Stomach smooth muscle (tissue), 2 donors: ENCODE data around the gene EML3.
"Not testable (repeated sequence)": the region's sequence is repeated elsewhere in the genome, so short reads cannot be mapped to it uniquely, and the experiment has no call there.

Source experiments
- H3K27ac ChIP-seq: one replicate; pipeline ENCODE4 v1.7.0; 2013; ENCODE audit warnings: mild to moderate bottlenecking, low read length, inconsistent platforms
- H3K27me3 ChIP-seq, 2 donors: one replicate each; pipeline ENCODE4 v1.7.0; 2013; ENCODE audit warnings: low read length in 2 of 2; ENCODE audit not compliant: insufficient read depth in 2 of 2, control insufficient read depth in 1 of 2
- H3K36me3 ChIP-seq, 2 donors: one replicate each; pipeline ENCODE4 v1.7.0; 2013; ENCODE audit warnings: low read length in 2 of 2; ENCODE audit not compliant: control insufficient read depth in 2 of 2, insufficient read depth in 2 of 2
- H3K4me1 ChIP-seq: one replicate; pipeline ENCODE4 v1.7.0; 2013; ENCODE audit warnings: low read length; ENCODE audit not compliant: control insufficient read depth, insufficient read depth
- H3K4me3 ChIP-seq, 2 donors: one replicate each; pipeline ENCODE4 v1.7.0; 2013; ENCODE audit warnings: low read length in 2 of 2
- H3K9ac ChIP-seq, 2 donors: one replicate each; pipeline ENCODE4 v1.7.0; 2013; ENCODE audit warnings: low read length in 2 of 2, mild to moderate bottlenecking in 1 of 2
- H3K9me3 ChIP-seq, 2 donors: one replicate each; pipeline ENCODE4 v1.7.0; 2013; ENCODE audit warnings: low read length in 2 of 2; ENCODE audit not compliant: control insufficient read depth in 2 of 2
- donor health status: healthy.
- donor health status: Pancreatic carcinoma.

EML3 gene, protein sequence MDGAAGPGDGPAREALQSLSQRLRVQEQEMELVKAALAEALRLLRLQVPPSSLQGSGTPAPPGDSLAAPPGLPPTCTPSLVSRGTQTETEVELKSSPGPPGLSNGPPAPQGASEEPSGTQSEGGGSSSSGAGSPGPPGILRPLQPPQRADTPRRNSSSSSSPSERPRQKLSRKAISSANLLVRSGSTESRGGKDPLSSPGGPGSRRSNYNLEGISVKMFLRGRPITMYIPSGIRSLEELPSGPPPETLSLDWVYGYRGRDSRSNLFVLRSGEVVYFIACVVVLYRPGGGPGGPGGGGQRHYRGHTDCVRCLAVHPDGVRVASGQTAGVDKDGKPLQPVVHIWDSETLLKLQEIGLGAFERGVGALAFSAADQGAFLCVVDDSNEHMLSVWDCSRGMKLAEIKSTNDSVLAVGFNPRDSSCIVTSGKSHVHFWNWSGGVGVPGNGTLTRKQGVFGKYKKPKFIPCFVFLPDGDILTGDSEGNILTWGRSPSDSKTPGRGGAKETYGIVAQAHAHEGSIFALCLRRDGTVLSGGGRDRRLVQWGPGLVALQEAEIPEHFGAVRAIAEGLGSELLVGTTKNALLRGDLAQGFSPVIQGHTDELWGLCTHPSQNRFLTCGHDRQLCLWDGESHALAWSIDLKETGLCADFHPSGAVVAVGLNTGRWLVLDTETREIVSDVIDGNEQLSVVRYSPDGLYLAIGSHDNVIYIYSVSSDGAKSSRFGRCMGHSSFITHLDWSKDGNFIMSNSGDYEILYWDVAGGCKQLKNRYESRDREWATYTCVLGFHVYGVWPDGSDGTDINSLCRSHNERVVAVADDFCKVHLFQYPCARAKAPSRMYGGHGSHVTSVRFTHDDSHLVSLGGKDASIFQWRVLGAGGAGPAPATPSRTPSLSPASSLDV

DNA sequence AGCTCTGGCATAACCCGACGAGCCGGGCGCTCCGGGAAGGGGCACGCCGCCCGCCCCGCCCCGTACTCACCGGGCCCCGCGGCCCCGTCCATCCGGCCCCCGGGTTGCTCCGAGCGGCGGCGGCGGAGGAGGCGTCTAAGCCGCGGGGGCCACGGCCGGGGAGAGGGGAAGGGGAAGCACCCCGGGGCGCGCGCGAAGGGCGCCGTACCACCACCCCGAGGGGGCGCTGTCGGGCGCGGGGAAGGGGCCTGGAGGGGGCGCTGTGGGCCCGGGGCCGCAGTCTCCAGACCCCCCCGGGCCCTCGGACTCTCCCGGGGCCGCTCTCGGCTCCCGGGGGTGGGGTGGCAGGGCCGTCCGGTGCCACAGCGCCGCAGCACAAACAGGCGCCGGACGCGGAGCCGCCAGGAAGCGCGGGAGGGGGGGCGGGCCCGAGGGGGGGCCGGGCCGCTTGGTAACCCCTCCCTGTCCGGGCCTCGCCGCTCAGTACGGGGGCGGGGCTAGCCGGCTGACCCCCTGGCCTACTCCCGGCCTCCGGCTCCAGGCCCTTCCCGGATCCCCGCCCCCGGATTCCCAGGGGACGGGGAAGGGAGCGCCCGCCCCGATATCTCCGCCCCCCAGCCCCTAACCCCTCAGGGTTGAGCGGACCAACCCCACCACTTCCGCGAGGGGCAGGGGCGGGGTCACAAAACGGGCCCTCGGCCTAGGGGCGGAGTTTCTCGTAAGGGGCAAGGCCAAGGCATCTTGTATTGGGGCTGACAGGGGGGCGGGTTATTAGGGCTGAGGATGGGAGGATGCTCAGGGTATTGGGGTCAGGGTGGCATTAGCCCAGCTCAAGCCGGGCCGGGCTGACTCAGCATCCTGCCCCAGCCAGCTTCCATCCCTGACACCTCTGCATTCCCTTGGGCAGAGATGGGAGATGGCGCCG is at the start of gene EML3, which contains the start of gene ROM1:
TSS of gene EML3 (minus strand) at position 410 of the 925 bp plus-strand sequence. CDS start at position 92, 318 bp downstream.
TSS of gene ROM1 (plus strand) at position 892 of the 925 bp plus-strand sequence. CDS start at position 917, 25 bp downstream.
- H3K4me3 ChIP-seq = peak within 1 kb of the TSS; percentile 84 to 87
- peak within 1 kb of the TSS; percentile 86 to 93 for H3K9ac ChIP-seq
- H3K27ac ChIP-seq = peak within 1 kb of the TSS; percentile 88
- no peaks in the 10 kb centered on the region for H3K9me3 ChIP-seq
- H3K36me3 ChIP-seq = peaks cover 11 to 13% of the 10 kb centered on the region in 2 donors
- no peaks in the 10 kb centered on the region for H3K27me3 ChIP-seq
- peaks cover 33% of the 10 kb centered on the region for H3K4me1 ChIP-seq

DNA sequence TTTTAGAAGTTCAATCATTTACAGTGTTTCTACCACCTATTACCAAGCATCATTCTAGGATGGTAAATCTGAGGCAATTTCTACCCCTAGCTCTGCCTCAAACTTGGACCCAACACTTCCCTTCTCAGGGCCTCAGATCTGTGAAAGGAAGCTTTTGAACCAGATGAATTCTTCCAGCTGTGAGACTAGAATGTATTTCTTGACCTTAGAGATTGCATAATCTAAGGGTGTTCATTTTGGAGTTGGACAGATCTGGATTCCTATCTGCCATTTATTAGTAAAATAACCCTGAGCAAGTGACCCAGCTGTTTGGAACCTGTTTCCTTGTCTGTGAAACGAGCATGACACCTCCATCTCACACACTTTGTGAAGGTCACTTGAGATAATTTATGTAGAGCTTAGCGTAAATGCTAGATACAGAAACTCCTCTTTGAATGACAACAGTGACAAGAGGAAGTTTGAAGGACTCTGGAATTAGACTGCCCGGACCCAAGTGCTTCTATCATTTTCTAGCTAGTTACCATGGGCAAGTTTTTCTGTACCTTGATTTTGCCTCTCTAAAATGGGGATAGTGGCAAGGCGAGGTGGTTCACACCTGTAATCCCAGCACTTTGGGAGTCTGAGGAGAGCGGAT is 44.3 kb upstream of the EML3 start:
- H3K27ac ChIP-seq = no peak overlapping the region
- H3K4me1 ChIP-seq = peaks cover 10% of the 10 kb centered on the region
- no peaks in the 10 kb centered on the region for H3K36me3 ChIP-seq
- H3K9me3 ChIP-seq = no peaks in the 10 kb centered on the region
- no peak overlapping the region for H3K9ac ChIP-seq
- H3K4me3 ChIP-seq = no peak overlapping the region
- H3K27me3 ChIP-seq = no peaks in the 10 kb centered on the region

DNA sequence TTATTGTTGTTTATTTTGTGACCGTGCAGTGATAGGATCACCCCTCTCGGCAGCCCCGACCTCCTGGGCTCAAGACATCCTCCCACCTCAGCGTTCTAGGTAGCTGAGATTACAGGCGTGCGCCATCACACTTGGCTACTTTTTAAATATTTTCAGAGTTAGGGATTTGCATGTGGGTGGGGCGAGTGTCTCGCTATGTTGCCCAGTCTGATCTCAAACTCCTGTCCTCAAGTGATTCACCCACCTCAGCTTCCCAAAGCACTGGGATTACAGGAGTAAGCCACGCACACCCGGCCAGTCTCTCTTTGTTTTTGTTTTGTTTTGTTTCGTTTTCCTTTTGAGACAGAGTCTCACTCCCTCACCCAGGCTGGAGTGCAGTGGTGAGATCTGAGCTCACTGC is 41.7 kb upstream of the EML3 start:
- Histone ChIP-seq H3K27me3 (no peaks in the 10 kb centered on the region), H3K4me3 (no peak overlapping the region), H3K9ac (no peak overlapping the region), H3K27ac (no peak overlapping the region), H3K36me3 (peaks cover 3 to 5% of the 10 kb centered on the region in 2 donors), H3K9me3 (no peaks in the 10 kb centered on the region), H3K4me1 (peaks cover 15% of the 10 kb centered on the region)

DNA sequence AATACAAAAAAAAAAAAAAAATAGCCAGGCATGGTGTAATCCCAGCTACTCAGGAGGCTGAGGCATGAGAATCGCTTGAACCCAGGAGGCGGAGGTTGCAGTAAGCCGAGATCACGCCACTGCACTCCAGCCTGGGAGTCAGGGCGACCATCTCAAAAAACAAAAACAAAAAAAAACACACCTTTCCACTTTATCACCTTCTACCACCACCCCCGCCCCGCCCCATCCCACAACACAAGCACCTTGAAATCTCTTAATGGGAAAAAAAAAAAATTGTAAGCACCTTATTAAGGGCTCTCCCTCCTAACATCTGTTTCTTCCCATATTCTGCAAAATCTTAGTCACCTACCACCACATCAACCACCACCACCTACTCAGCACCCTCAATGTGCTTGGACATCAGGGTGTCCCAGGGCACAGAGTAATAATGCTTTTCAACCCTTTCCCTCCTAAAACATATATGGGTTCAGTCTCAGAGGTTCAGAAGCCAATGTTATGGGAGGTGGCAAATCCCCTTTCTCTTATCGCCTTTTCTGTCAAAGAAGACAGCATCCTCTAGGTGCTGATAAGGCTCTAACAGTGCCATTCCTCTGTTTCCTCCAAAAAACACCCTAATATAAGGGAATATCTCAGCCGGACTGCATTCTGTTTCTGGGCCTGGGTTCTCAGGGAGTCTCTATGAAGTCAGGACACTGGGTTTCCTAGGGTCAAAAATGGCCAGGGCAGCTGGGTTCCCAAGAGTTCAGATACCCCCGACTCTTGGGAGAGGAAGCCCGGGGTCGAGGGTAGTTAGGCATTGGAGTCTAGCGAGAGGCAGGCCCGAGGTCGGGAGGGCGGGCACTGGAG is 39.8 kb upstream of the EML3 start:
- peak overlapping the region; percentile 98 for H3K9ac ChIP-seq

DNA sequence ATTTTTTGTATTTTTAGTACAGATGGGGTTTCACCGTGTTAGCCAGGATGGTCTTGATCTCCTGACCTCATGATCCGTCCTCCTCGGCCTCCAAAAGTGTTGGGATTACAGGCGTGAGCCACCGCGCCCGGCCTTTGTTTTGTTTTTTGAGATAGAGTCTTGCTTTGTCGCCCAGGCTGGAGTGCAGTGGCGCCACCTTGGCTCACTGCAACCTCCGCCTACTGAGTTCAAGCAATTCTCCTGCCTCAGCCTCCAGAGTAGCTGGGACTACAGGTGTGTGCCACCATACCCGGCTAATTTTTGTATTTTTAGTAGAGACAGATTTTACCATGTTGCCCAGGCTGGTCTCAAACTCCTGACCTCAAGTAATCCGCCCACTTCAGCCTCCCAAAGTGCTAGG is 37.7 kb upstream of the EML3 start:
- H3K4me1 ChIP-seq = peaks cover 32% of the 10 kb centered on the region
- H3K4me3 ChIP-seq, H3K27ac ChIP-seq, H3K9me3 ChIP-seq, H3K9ac ChIP-seq, H3K27me3 ChIP-seq: not testable (repeated sequence)
- peaks cover 16% of the 10 kb centered on the region in 2 donors for H3K36me3 ChIP-seq

More for the DNA sequence above, 39.8 kb upstream of the EML3 start:
- Histone ChIP-seq H3K27me3 (no peaks in the 10 kb centered on the region), H3K36me3 (peaks cover 16% of the 10 kb centered on the region in 2 donors), H3K27ac (peak overlapping the region; percentile 85), H3K4me3 (peak overlapping the region; percentile 94 to 98), H3K4me1 (peaks cover 17% of the 10 kb centered on the region), H3K9me3 (no peaks in the 10 kb centered on the region)

DNA sequence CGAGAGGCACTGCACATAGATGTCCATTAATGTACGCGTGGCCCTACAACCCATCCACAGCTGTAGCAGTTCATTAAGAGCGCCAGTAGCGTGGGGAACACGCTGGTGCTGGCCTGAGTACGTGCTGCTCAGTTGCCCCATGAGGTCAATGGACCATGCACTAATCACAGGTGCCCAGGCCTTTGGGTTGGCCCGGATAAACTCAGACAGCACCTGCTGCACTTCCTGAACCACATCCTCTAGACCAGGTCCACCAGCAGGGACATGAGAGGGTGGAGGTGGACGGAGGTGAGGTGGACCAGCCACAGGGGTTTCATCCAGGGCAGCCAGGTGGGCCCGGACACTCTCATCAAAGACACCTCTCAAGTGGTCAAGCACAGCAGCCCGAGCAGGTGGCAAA is 36.9 kb upstream of the EML3 start:
- Histone ChIP-seq H3K9me3 (no peaks in the 10 kb centered on the region), H3K27ac (no peak overlapping the region), H3K4me1 (peaks cover 37% of the 10 kb centered on the region), H3K4me3 (no peak overlapping the region), H3K9ac (no peak overlapping the region), H3K27me3 (no peaks in the 10 kb centered on the region), H3K36me3 (peaks cover 16% of the 10 kb centered on the region in 2 donors)

DNA sequence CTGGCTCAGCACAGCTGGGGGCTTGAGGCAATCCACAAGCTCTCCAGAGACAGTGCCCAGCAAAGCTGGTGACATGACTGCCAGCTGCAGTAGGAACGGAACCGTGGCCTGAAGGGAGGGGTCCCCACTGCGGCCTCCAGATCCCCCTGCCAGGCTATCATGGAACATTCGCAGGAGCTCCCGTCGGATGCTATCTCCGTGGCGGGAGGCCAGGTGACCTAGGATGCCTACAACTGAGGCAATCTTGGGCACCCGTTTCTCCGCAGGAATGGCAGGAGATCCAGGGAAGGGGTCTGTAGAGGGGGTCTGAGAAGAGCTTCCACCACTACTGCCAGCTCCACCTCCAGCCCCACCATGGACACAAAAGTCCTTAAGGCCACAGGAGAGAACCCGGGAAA is 36.4 kb upstream of the EML3 start:
- Histone ChIP-seq H3K9me3 (no peaks in the 10 kb centered on the region), H3K27me3 (no peaks in the 10 kb centered on the region), H3K4me3 (no peak overlapping the region), H3K4me1 (peaks cover 37% of the 10 kb centered on the region), H3K27ac (no peak overlapping the region), H3K9ac (no peak overlapping the region), H3K36me3 (peaks cover 18 to 20% of the 10 kb centered on the region in 2 donors)

DNA sequence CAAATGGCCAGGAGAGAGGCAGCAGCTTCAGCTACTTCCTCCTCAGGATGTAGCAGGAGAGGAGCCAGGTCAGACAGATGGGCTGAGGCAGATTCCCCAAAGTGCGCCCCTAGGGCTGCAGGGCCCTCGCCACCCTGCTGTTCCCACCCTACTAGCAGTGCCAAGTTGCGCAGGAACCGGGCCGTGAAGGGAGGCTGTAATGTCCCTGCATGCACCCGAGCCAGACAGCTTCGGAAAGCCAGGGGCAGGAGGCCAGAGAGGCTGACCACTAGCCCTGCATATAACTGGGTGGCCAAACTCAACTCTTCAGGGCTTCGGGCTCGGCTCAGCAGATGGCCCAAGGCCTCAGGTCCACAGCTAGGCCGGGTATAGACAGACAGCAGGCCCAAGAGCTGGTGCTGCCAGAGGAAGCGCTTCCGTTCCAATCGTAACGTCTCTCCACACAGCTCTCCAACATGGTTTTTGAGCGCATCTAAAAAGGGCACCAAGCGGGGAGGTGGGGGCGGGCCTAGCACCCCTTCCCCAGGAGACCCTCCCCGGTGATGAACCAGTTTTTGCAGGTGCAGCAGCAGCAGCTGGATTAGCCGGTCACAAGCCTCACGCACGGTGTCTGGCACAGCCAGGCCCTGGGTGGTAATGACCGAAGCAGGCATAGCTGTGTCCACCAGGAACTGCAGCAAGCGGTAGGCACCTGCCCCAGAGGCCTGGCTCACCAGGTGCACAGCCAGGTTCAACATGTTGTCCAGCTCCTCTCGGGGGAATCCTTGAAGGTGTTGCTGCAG is 35.8 kb upstream of the EML3 start:
- no peaks in the 10 kb centered on the region for H3K9me3 ChIP-seq
- H3K4me1 ChIP-seq = peaks cover 37% of the 10 kb centered on the region
- no peak overlapping the region for H3K9ac ChIP-seq
- no peak overlapping the region for H3K4me3 ChIP-seq
- H3K27me3 ChIP-seq = no peaks in the 10 kb centered on the region
- H3K36me3 ChIP-seq = peaks cover 18 to 20% of the 10 kb centered on the region in 2 donors
- H3K27ac ChIP-seq = no peak overlapping the region

DNA sequence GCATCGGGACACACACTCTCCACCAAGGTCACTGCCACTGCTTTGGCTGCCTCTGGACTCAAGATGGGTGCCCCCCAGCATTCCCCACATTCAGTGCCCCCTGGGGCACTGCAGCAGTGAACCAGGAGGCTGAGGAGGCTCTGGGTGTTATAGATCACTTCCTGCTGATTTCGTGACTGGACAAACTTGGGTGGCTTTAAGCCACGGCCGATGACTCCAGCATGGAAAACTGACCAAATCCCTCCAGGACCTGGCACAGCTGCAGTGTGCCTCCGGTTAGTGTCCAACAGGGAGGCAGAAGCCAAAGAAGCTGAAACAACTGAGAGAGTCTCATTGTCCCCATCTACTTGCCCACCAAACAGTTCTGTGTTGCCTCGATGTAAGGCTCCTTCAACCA is 35.0 kb upstream of the EML3 start:
- peaks cover 18 to 20% of the 10 kb centered on the region in 2 donors for H3K36me3 ChIP-seq
- no peak overlapping the region for H3K4me3 ChIP-seq
- no peak overlapping the region for H3K27ac ChIP-seq
- no peaks in the 10 kb centered on the region for H3K27me3 ChIP-seq
- H3K4me1 ChIP-seq = peaks cover 35% of the 10 kb centered on the region
- no peaks in the 10 kb centered on the region for H3K9me3 ChIP-seq
- no peak overlapping the region for H3K9ac ChIP-seq
